Activated CD4-positive, CD25-positive, alpha-beta regulatory T cell treated with anti-CD3 and anti-CD28 coated beads, Interleukin-2, amount 50 U/mL, for 24 hours (primary cell): ENCODE measurements around the gene CCDC28A.
"Not testable (repeated sequence)": the region's sequence is repeated elsewhere in the genome, so short reads cannot be mapped to it uniquely, and the experiment has no call there.

Experiments used
- ATAC-seq, 2 donors: fragments of 150-1000 bp; cut with Tn5 transposase; one replicate each; pipeline ENCODE4 v1.10.0; 2021; ENCODE audit warnings: mild to moderate bottlenecking in 1 of 2, moderate library complexity in 1 of 2

CCDC28A gene

GRCh38 chr6:138773177-138774091, at the start of gene CCDC28A:
Gene CCDC28A (plus strand): TSS chr6:138773769. CDS start chr6:138776121, 2,352 bp downstream.
- ATAC-seq, result peak; percentile 87 to 90

GRCh38 chr6:138724015-138724414, 49.6 kb upstream of the CCDC28A start:
- ATAC-seq, result no peak

- ATAC-seq, result no peak
These were observed 47.4 kb upstream of the CCDC28A start for GRCh38 chr6:138726066-138726756.

- ATAC-seq, result no peak
These were observed 46.8 kb upstream of the CCDC28A start for GRCh38 chr6:138726757-138727097.

- ATAC-seq, result no peak
These were observed 46.4 kb upstream of the CCDC28A start for GRCh38 chr6:138727182-138727581.

- no peak for ATAC-seq
These were observed 44.9 kb upstream of the CCDC28A start for GRCh38 chr6:138728662-138729061.

- not testable (repeated sequence) for ATAC-seq
These were observed 43.5 kb upstream of the CCDC28A start for GRCh38 chr6:138730037-138730436.

- ATAC-seq, result no peak
These were observed 39.0 kb upstream of the CCDC28A start for GRCh38 chr6:138734585-138734984.

GRCh38 chr6:138736640-138737039, 36.9 kb upstream of the CCDC28A start:
- no peak for ATAC-seq

- no peak for ATAC-seq
These were observed 21.6 kb upstream of the CCDC28A start for GRCh38 chr6:138752017-138752416.

GRCh38 chr6:138757136-138757535, 16.4 kb upstream of the CCDC28A start:
- ATAC-seq, result no peak

- ATAC-seq, result no peak
These were observed 7.5 kb upstream of the CCDC28A start for GRCh38 chr6:138765896-138766655.

- no peak for ATAC-seq
These were observed 4.4 kb upstream of the CCDC28A start for GRCh38 chr6:138769102-138769676.

GRCh38 chr6:138772596-138773176, 883 bp upstream of the CCDC28A start:
- no peak for ATAC-seq

- ATAC-seq, result no peak
These were observed 801 bp downstream of the CCDC28A start for GRCh38 chr6:138774370-138774769.

- ATAC-seq, result no peak
These were observed 3.1 kb downstream of the CCDC28A start for GRCh38 chr6:138776659-138777058.

GRCh38 chr6:138778331-138778730, 4.8 kb downstream of the CCDC28A start:
- no peak for ATAC-seq

- no peak for ATAC-seq
These were observed 8.7 kb downstream of the CCDC28A start for GRCh38 chr6:138782243-138782642.

GRCh38 chr6:138785079-138785478, 11.5 kb downstream of the CCDC28A start:
- no peak for ATAC-seq

- ATAC-seq, result no peak
These were observed 12.4 kb downstream of the CCDC28A start for GRCh38 chr6:138785980-138786379.

- no peak for ATAC-seq
These were observed 13.6 kb downstream of the CCDC28A start for GRCh38 chr6:138787138-138787537.

- no peak for ATAC-seq
These were observed 22.4 kb downstream of the CCDC28A start, which contains the start of gene ECT2L for GRCh38 chr6:138795809-138796603. Gene ECT2L (plus strand): TSS chr6:138796087. CDS start chr6:138813275, 17,188 bp downstream.
